Glutamatergic neuron (in vitro differentiated cells): ENCODE results near the gene RPL22. TPM values are rescaled to one million over a fixed set of nuclear protein-coding genes. Genes with fewer than 3 reads are reported as not detected.

Experiments used
- DNase-seq: peaks from one replicate; pipeline ENCODE4 v3.0.0; 2022
- H3K27ac Mint-ChIP-seq: one replicate; pipeline ENCODE4 v1.8.0; 2020; ENCODE audit warnings: mild to moderate bottlenecking, mixed read lengths, inconsistent platforms; ENCODE audit not compliant: unreplicated experiment
- H3K27me3 Mint-ChIP-seq: one replicate; pipeline ENCODE4 v1.8.0; 2020; ENCODE audit warnings: mild to moderate bottlenecking, moderate library complexity, mixed read lengths, inconsistent platforms; ENCODE audit not compliant: unreplicated experiment
- H3K36me3 Mint-ChIP-seq: one replicate; pipeline ENCODE4 v1.8.0; 2020; ENCODE audit warnings: mild to moderate bottlenecking, mixed read lengths, inconsistent platforms; ENCODE audit not compliant: unreplicated experiment
- H3K4me1 Mint-ChIP-seq: one replicate; pipeline ENCODE4 v1.8.0; 2020; ENCODE audit warnings: mild to moderate bottlenecking, low read depth, mixed read lengths, inconsistent platforms; ENCODE audit not compliant: unreplicated experiment
- H3K4me3 Mint-ChIP-seq: one replicate; pipeline ENCODE4 v1.8.0; 2020; ENCODE audit warnings: mild to moderate bottlenecking, mixed read lengths, inconsistent platforms; ENCODE audit not compliant: unreplicated experiment
- H3K9me3 Mint-ChIP-seq: one replicate; pipeline ENCODE4 v1.8.0; 2020; ENCODE audit warnings: mild to moderate bottlenecking, moderate library complexity, mixed read lengths, inconsistent platforms; ENCODE audit not compliant: unreplicated experiment
- CTCF ChIP-seq: fragments of 200-600 bp; sonication (generic); IDR thresholded peaks from one replicate; pipeline ENCODE4 v1.5.0; 2021; ENCODE audit not compliant: partially characterized antibody, unreplicated experiment
- total RNA-seq: library from RNA; stranded (reverse); fragmentation: NEBNext Ultra II Directional; extraction: Animal tissue kit (Norgen Biotek cat#: 25700); gene quantifications from one replicate; pipeline ENCODE4 v1.2.1, GENCODE V29; 2021; ENCODE audit not compliant: unreplicated experiment

Gene RPL22
- total RNA-seq, 1 donor from 2014 or later: 275 TPM

- Mint-ChIP-seq H3K27me3 (no peaks in the 10 kb centered on the region), H3K36me3 (no peaks in the 10 kb centered on the region), H3K4me3 (no peak overlapping the region), H3K9me3 (peaks cover 8% of the 10 kb centered on the region), H3K27ac (no peak overlapping the region), H3K4me1 (no peaks in the 10 kb centered on the region)
- no peak for DNase-seq
- TF ChIP-seq CTCF: no peak
These were observed 26.3 kb upstream of the RPL22 start for GRCh38 chr1:6225651-6226050.

GRCh38 chr1:6224718-6225117, 25.3 kb upstream of the RPL22 start:
- Mint-ChIP-seq H3K27ac (no peak overlapping the region), H3K9me3 (peaks cover 8% of the 10 kb centered on the region), H3K4me1 (no peaks in the 10 kb centered on the region), H3K27me3 (no peaks in the 10 kb centered on the region), H3K36me3 (no peaks in the 10 kb centered on the region), H3K4me3 (no peak overlapping the region)
- DNase-seq: no peak
- TF ChIP-seq CTCF: no peak

GRCh38 chr1:6223617-6224016, 24.2 kb upstream of the RPL22 start:
- DNase-seq: no peak
- Mint-ChIP-seq H3K27me3 (no peaks in the 10 kb centered on the region), H3K9me3 (peaks cover 10% of the 10 kb centered on the region), H3K4me3 (no peak overlapping the region), H3K4me1 (peaks cover 4% of the 10 kb centered on the region), H3K36me3 (no peaks in the 10 kb centered on the region), H3K27ac (no peak overlapping the region)
- TF ChIP-seq CTCF: no peak

- TF ChIP-seq CTCF: no peak
- DNase-seq: no peak
- Mint-ChIP-seq H3K9me3 (peaks cover 10% of the 10 kb centered on the region), H3K27ac (no peak overlapping the region), H3K27me3 (no peaks in the 10 kb centered on the region), H3K4me1 (peaks cover 6% of the 10 kb centered on the region), H3K36me3 (no peaks in the 10 kb centered on the region), H3K4me3 (no peak overlapping the region)
These were observed 23.2 kb upstream of the RPL22 start for GRCh38 chr1:6222636-6223035.

GRCh38 chr1:6221210-6221784, 21.9 kb upstream of the RPL22 start:
- Mint-ChIP-seq H3K9me3 (peaks cover 7% of the 10 kb centered on the region), H3K4me1 (peaks cover 6% of the 10 kb centered on the region), H3K36me3 (no peaks in the 10 kb centered on the region), H3K27ac (no peak overlapping the region), H3K4me3 (no peak overlapping the region), H3K27me3 (no peaks in the 10 kb centered on the region)
- no peak for TF ChIP-seq CTCF
- DNase-seq: no peak
